HG03520 (cell line): Measurements from ENCODE around the gene IRF4.

Source experiments
- ATAC-seq: cut with Tn5 transposase; IDR thresholded peaks from one replicate; pipeline ENCODE4 v1.9.1; 2021; ENCODE audit warnings: mild to moderate bottlenecking, moderate library complexity; ENCODE audit not compliant: unreplicated experiment

IRF4 gene

DNA sequence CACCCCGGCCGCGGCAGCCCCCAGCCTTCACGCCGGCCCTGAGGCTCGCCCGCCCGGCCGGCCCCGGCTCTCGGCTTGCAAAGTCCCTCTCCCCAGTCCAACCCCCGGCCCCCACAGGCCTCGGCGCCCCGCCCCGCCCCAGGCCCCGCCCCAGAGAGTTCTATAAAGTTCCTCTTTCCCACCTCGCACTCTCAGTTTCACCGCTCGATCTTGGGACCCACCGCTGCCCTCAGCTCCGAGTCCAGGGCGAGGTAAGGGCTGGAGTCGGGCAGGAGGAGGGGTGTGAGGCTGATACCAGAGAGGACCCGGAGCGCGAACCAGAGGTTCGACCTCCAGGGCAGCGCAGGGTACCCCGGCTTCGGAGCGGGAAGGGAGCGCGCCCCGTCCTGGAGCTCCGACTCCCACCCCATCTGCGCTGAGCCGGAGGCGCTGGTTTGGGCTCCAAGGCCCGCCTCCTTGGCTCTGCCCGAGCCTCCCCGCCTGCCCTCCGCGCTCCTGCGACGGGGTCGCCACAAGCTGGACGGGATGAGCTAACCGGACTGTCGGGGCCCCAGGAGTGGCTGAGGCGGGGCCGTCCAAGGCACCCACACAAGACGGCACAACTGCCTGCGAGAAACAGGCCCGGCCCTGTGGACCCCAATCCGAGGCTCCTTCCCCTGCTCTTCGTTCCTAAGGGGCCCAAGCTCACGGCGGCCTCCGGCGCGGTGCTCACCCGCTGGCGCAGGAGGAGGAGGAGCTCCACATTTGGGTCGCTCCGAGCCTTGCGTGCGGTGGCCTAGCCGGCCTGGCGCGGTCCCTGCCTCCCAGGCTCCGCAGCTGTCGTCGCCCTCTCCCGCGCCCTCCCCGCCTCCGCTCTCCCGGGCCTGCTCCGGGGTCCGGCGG lies at the start of gene IRF4:
Gene IRF4 (plus strand): TSS at position 194 of the 882 bp plus-strand sequence. CDS start 1,401 bp downstream, outside the sequence.
- ATAC-seq = peak; percentile 42

DNA sequence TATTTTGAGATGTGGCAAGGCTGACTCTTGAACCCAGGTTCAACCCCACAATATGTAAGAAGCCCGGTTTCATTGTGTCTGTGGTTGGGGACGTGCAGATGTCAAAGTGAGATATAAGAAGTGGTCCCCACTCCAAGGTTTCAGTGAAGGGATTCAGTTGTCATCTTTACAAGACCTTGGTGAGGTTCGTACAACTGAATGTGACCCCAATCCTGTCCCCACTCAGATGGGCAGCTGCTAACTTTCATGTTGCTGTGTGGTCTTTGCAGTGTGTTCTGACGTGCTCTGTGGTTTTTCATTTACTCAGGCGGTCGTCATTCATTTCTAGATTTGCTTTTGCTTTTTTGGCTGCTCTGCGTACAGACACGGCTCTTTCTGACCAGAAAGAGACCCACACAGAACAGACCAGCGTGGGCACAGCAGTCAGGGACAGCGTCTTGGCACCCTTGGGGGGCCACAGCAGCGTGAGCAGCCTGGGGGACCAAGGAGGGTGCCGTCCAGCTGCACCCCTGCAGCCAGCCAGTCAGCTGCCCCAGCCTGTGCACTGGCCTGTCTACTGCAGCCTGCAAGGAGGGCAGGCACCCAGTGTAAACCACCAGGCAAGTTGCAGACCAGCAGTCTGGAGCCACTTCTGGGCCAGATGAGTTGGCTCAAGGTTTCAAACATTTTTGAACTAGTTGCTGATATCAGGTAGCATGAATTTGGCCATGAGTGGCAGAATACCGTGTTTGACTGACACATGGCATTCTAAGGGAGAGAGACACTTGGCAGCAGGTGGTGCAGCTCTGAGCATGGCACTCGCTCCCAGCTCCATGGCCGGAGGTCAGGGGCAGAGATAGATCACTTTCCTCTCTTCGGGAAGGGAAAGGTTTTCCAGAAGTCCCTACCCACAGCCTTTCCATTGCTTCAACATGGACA lies 49.4 kb upstream of the IRF4 start:
- peak; percentile 52 for ATAC-seq

DNA sequence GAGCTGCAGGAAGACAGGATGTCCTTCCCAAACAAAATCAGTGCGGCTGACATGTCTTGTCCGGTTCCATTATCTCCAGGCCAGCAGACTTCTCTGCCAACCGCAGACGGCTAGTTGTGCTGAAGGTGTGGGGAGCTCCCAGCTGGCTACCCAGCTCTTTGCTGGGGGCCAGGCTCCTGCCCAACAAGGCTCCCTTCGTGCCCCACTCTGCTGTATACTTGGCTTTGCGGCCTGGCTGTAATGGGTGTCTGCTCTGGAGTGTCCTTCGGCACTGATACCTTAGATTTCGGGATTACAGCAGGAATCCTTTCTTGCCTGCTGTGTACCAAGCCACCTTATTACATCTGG lies 48.7 kb upstream of the IRF4 start:
- no peak for ATAC-seq

DNA sequence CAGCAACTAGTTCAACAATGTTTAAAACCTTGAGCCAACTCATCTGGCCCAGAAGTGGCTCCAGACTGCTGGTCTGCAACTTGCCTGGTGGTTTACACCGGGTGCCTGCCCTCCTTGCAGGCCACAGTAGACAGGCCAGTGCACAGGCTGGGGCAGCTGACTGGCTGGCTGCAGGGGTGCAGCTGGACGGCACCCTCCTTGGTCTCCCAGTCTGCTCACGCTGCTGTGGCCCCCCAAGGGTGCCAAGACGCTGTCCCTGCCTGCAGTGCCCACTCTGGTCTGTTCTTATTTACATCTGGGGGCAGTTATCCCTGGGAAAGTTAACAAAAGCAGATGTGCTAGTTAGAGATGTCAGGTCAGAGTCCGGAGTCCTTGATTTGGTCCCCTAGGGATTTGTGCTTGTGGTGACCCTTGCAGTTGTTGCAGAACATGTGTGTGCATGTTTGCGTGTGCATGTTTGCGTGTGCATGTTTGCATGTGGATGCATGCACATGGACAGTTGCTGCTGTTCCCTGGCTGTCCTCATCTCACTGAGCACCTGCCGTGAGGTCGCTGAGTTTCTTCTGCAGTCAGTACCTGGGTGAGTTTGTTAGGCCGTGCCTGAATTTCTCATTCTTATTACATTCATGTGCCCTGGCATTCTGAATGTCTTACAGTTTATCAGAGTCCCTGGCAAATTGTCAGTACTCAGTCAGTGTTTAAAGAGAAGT lies 48.2 kb upstream of the IRF4 start:
- ATAC-seq = no peak

DNA sequence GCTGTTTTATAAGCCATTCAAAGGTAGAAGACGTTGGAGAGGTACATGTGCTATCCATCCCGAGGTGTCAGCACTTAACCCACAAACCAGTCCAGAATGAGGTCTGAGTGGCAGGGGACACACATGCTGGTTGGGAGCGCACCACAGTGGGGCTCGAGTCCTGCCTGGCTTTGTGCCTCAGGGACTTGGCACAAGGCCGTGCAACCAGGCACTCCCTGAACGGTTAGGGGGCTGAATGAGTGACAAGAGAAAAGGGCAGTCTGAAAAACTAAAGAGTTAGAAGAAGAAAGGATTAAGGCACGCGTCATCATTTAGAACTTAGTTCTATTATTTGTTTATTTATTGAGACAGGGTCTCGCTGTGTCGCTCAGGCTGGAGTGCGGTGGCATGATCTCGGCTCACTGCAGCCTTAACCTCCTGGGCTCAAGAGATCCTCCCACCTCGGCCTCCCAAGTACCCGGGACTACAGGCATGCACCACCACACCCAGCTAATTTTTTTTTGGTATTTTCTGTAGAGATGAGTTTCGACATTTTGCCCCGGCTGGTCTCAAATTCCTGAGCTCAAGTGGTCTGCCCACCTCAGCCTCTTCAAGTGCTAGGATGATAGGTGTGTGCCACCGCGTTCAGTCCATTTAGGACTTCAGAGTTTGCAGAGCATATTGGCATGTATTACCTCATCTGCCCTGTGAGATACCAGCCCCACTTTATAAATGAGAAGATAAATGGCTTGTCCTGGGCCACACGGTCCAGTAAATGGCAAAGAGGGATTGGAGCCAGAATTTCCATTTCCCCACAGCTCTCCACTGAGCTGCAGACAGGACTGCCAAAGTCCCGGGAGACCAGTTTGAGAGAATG lies 47.4 kb upstream of the IRF4 start:
- ATAC-seq = no peak

DNA sequence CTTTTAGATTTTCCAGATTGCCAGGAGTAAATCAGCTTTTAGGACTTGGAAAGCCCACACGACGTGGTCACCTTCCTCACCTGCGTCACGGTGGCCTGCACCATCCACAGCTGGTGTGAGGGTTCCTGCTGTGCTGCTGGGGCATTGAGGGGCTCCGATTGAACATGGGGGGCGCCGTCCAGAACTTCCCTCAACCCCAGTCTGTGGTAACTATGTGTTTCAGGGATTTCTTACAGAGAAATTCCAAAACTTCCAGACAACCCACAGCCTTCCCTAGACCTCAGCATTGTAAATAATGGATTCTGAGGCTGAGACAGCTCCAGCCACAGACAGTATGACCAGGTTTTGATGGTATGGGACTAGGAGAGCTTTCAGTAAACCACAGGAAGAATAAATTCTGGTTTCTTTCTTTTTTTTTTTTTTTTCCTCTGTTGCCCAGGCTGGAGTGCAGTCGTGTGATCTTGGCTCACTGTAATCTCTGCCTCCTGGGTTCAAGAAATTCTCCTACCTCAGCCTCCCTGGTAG lies 46.7 kb upstream of the IRF4 start:
- no peak for ATAC-seq

DNA sequence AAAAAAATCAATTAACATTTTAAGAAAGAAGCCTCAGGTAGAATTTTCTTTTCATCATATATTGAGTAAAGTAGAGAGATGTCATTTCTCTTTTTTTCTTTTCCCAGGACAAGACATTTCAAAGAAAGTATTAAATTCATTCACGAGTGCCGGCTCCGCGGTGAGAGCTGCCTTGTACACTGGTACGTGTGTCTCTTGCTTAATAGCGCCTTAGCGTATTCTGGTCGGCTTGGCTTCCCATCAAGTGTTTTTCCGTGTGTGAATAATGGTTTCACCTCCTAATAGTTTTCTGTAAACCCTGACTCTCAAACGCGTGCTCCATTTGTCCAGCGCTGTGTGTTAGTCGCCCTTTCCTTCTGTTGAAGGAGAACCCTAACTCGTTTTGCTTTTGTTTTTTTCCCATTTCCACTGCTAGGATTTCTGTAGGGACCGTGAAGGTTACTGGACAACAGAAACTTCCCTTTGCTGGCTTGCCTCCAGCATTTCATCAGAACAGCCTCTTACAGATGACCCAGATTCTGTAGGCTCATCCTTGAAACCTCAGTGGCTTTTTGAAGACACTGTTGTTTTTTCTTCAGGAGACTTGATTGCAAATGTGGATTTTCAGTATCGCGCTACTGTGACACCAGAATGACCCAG lies 45.7 kb upstream of the IRF4 start:
- no peak for ATAC-seq

DNA sequence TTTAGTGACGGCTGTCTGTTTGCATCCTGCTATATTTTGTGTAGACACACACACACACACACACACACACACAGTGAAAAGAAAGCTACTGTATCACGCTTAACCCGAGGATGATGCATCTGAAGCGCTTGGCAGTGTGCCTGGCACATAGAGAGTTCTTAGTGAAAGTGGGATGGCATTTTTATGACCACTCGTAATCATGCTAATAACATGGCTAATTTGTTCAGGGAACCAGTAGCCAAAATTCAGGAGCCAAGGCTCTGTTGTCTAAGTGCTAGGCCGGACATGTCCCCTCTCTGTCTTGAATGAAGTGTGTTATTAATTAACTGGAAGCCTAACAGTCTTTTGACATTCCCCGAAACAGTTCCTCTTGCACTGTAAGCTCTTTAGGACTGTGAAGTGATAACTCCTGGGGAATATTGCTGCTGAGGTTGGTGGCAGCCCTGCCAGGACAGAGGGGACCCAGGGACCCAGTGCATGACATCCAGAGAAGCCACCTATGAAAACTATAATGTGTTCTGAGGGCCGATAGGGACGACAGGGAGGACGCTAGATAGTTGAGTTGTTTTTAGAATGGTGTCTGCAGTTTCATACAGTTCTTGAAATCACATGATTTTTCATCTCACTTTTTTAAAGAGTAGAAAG lies 45.0 kb upstream of the IRF4 start:
- no peak for ATAC-seq

DNA sequence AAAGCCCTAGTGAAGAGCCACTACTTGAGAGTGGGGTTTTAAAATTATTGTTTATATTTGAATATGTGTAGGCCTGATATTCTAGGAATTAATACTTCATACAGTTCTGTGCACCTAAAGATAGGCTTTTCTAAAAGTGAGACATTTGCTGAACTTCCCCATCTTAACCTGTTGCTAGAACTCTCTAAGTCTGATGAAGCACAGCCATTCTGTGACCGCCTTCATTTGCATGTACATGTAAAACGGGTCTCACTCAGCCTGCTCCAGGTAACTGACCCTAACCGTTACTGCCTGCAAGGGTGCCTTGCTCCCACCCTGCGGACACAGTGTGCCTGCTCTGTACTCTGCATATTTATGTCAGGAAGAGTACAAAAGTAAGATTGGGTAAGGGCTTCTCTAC lies 44.3 kb upstream of the IRF4 start:
- peak; percentile 73 for ATAC-seq

DNA sequence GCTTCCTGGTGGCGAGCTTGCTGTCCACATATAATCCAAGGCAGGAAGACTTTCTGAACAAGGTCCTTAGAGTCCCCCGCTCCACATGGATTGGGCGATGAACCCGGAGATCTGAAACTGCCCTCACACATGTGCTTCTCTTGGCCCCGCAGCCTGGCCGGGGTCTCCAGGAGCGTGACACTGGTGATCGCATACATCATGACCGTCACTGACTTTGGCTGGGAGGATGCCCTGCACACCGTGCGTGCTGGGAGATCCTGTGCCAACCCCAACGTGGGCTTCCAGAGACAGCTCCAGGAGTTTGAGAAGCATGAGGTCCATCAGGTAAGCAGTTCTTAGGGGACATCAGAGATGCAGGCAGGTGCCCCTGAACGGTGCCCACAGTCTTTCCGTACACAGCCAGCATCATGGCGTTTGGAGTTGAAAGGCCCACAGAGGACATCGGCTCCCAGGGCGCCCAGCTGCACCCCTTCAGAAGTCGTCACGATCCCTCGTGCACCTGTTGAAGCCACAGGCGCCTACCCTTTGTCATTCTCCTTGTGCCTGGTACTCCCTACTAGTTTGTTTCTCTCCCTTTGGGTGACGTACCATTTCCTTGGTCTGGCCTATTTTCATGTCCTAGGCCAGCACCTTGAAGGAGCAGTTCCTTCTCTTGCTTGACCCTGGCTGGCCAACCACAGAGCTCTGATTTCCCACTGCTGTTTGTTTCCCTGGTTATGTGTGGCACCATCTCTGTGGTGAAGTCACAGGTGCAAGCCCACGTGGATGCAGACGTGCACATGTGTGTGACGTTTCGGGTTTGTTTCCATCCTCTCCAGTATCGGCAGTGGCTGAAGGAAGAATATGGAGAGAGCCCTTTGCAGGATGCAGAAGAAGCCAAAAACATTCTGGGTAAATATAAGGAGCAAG lies 43.3 kb upstream of the IRF4 start:
- no peak for ATAC-seq

DNA sequence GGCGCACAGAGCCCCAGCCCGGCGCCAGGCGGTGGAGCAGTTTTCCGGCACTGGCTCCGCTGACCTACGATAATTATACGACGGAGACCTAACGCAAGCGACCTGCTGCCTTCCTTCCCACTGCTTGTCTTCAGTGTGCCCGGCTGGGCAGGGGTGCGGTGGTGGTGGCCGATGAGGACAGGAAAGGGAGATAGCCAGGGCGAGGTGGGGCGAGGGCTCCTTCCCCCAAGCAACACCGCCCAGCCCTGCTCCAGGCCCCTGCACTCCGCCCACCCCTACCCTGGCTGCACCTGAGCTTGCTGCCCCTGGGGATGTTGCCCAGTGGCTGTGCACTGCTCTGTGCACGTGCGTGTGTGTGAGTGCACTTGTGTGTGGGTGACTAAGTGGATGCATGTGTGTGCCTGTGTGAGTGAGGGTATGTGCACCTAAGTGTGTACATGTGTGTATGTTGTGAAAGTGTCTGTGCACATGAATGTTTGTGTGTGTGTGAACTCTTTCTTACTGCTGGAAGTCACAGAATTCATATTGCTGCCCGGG lies 42.6 kb upstream of the IRF4 start:
- no peak for ATAC-seq

DNA sequence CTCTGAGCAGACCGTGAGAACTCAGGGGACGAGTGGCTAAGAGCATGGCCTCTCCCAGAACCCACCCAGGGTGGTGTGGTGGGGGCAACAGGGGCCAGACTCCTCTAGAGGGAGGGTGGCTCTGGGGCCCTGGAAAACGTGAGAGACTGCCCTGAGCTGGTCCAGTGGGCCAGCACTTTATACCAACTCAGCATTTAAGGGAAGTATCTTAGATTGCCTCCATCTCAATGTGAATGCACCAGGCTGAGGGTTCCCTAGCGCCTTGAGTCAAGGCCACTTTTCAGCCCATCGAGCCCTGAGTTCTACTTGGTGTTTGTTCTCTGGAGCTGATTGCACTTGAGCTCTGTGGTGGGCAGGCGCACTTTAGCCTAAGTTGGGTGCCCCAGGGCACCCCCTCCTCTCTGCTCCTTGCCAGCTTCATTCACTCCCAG lies 42.0 kb upstream of the IRF4 start:
- no peak for ATAC-seq

DNA sequence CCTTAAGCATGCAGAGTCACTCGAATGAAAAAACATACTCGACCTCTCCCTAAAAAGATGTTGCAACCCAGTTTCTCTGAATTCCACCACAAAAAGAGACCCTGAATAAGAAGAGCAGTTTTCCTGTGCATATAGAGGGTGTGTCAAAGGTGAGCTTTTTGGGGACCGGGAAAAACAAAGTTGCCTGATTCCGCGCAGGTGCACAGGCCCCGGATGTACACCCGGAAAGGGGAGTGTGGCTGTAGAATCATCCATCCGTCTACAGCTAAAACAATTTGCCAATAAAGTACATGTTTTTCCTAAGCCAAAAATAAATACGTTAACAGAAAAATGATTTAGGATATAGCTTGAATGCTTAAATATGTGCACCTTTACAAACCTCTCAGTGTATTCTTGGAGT lies 41.2 kb upstream of the IRF4 start:
- no peak for ATAC-seq

DNA sequence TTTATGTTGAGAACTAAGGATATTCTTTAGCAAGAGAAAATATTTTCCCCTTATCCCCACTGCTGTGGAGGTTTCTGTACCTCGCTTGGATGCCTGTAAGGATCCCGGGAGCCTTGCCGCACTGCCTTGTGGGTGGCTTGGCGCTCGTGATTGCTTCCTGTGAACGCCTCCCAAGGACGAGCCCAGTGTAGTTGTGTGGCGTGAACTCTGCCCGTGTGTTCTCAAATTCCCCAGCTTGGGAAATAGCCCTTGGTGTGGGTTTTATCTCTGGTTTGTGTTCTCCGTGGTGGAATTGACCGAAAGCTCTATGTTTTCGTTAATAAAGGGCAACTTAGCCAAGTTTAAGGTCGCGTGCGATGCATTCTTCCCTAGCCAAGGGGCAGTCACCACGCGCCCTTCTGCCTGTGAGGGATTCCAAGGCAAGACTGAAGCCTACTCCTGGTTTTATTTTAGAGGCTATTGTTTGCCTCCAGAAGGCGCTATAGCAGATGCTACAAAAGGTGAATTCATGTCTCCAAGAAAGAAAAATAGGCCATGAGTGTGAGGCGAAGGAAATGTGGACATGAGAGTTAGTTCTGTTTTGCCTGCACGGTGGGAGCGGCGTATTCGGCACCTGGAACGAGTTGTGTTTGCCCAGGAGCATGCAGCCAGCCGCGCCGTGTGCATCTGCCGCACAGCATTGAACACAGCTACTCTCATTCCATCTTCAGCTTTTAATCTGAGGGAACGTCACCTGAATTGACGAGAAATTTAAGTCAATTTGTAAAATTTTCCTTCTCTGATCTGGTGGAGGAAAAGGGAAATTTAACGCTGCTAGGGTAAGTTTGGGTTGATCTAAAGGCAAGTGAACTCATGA lies 40.3 kb upstream of the IRF4 start:
- ATAC-seq = no peak

DNA sequence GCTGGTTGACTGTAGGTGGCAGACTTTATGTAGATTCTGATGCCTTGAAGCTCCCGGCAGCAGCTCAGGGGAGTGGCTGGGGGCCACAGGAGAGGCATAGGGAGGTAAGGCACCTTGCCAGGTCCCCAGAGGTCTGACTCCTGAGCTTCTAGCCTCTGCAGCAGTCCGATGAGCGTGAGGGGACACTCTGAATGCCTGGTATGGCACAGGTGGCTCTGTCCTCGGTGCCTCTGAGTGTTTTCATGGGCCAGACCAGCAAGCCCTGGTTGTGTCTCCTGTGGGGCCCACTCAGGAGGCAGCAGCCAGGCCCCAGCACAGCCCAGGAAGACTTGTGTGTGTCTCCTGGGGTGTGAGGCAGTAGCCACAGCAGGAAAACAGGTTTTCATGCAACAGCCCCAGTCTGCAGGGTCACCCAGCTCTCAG lies 39.7 kb upstream of the IRF4 start:
- no peak for ATAC-seq

DNA sequence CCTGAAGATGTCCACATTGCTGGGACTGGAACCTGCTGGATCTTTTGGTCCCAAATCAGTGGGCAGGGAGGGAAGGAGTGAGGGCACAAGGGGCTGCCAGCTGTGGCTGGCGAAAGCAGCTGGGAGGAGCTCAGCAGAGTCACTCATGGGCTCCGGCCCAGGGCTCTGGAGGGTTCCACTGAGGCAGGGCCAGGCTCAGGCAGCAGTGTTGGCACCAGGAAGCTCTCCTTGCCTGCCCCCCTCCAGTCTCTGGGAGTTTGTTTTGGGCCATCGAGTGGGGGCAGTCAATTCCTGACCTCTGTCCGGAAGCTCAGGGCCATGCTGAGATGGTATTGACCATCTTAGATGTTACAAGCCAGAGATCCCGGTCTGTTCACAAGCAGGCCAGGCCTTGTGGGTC lies 39.1 kb upstream of the IRF4 start:
- no peak for ATAC-seq
